ENCODE results near the gene GLUL.

The GLUL gene

GRCh38 chr1:182391362-182392049 is at the start of gene GLUL:
Gene GLUL, minus strand, starts transcription at chr1:182391790. Its CDS starts 3,053 bp downstream, at chr1:182388737.
- H3K4me3 ChIP-seq (ENCODE audit: low read depth, low read length), result peak within 1 kb of the TSS; percentile 78
- peak; percentile 93 for DNase-seq (ENCODE audit: low read depth)
- TF ChIP-seq CTCF (IDR thresholded peaks at IDR 0.05; ENCODE audit: insufficient read depth, low read depth, low read length, missing control alignments), result peak; percentile 13

GRCh38 chr1:182438326-182438725 is 46.7 kb upstream of the GLUL start:
- no peak overlapping the region for H3K4me3 ChIP-seq (ENCODE audit: low read depth, low read length)
- TF ChIP-seq CTCF (IDR thresholded peaks at IDR 0.05; ENCODE audit: insufficient read depth, low read depth, low read length, missing control alignments), result no peak
- DNase-seq (ENCODE audit: low read depth), result no peak

GRCh38 chr1:182433580-182433979 is 42.0 kb upstream of the GLUL start:
- TF ChIP-seq CTCF (IDR thresholded peaks at IDR 0.05; ENCODE audit: insufficient read depth, low read depth, low read length, missing control alignments), result no peak
- no peak for DNase-seq (ENCODE audit: low read depth)
- no peak overlapping the region for H3K4me3 ChIP-seq (ENCODE audit: low read depth, low read length)

- DNase-seq (ENCODE audit: low read depth), result no peak
- no peak overlapping the region for H3K4me3 ChIP-seq (ENCODE audit: low read depth, low read length)
- no peak for TF ChIP-seq CTCF (IDR thresholded peaks at IDR 0.05; ENCODE audit: insufficient read depth, low read depth, low read length, missing control alignments)
Measured at GRCh38 chr1:182431278-182431677, 39.7 kb upstream of the GLUL start.

- TF ChIP-seq CTCF (IDR thresholded peaks at IDR 0.05; ENCODE audit: insufficient read depth, low read depth, low read length, missing control alignments), result no peak
- DNase-seq (ENCODE audit: low read depth), result peak; percentile 81
- no peak overlapping the region for H3K4me3 ChIP-seq (ENCODE audit: low read depth, low read length)
Measured at GRCh38 chr1:182430263-182431068, 38.9 kb upstream of the GLUL start.

GRCh38 chr1:182428043-182428442 is 36.5 kb upstream of the GLUL start:
- DNase-seq (ENCODE audit: low read depth), result peak; percentile 80
- peak overlapping the region; percentile 2; the same call in 1 of the 2 replicates for H3K4me3 ChIP-seq (ENCODE audit: low read depth, low read length)
- TF ChIP-seq CTCF (IDR thresholded peaks at IDR 0.05; ENCODE audit: insufficient read depth, low read depth, low read length, missing control alignments), result no peak

Data from GM12865 (cell line).